Prostate gland (tissue), 2 donors: ENCODE results near the gene FGF11.

Source experiments
- CTCF ChIP-seq, 4 experiments: fragments of 200-600 bp in 2 of 4; fragments of 450-650 bp in 2 of 4; sonication (generic) in 2 of 4; IDR thresholded peaks; 1 replicate in 3 of 4; 2 replicates in 1 of 4; pipeline ENCODE4 v1.5.1; 2016 to 2019; ENCODE audit warnings: antibody characterized with exemption in 4 of 4, mild to moderate bottlenecking in 2 of 4, moderate library complexity in 2 of 4
- POLR2A ChIP-seq: fragments of 450-650 bp; IDR thresholded peaks from one replicate; pipeline ENCODE4 v1.6.1; 2016; ENCODE audit warnings: antibody characterized with exemption, mild to moderate bottlenecking
- POLR2AphosphoS5 ChIP-seq: sonication (generic); formaldehyde crosslinking; IDR thresholded peaks from one replicate; pipeline ENCODE4 v1.6.1; 2017; ENCODE audit warnings: antibody characterized with exemption

GRCh38 chr17:7484919-7485377 is 45.6 kb downstream of the FGF11 start:
- TF ChIP-seq POLR2AphosphoS5 (no peak), CTCF (IDR thresholded peaks at IDR 0.05) (peak in 2 of 4 experiments; percentile 1 to 22), POLR2A (no peak)
